Measurements from ENCODE around the gene ERMP1.
"Not testable (repeated sequence)": the region's sequence is repeated elsewhere in the genome, so short reads cannot be mapped to it uniquely, and the experiment has no call there.

The ERMP1 gene

DNA sequence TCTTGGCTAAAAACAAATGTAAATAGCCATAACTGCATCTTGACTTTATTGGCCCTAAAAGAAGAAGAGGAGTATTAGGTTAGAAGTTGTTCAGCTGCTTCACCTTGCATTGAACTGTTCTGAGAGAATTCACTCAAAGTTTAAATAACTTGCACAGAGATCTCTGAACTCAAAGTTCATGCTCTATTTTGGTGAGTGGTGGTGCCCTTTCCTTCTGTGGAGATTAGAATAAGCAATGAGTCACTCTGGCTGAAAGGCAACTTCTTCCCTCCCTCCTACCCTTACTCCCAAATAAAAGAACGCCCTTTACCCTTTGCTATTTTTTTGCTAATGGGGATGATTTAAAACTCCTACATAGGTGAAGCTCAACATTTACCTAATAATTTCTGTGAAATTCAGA lies 48.9 kb downstream of the ERMP1 start:
- DNase-seq (ENCODE audit: low read depth in 2 of 2): no peak

DNA sequence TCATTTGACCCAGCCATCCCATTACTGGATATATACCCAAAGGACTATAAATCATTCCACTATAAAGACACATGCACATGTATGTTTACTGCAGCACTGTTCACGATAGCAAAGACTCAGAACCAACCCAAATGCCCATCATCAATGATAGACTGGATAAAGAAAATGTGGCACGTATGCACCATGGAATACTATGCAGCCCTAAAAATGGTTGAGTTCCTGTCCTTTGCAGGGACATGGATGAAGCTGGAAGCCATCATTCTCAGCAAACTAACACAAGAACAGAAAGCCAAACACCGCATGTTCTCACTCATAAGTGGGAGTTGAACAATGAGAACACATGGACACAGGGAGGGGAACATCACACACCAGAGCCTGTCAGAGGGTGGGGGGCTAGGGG lies 49.5 kb downstream of the ERMP1 start:
- DNase-seq (ENCODE audit: low read depth in 2 of 2): not testable (repeated sequence)

DNA sequence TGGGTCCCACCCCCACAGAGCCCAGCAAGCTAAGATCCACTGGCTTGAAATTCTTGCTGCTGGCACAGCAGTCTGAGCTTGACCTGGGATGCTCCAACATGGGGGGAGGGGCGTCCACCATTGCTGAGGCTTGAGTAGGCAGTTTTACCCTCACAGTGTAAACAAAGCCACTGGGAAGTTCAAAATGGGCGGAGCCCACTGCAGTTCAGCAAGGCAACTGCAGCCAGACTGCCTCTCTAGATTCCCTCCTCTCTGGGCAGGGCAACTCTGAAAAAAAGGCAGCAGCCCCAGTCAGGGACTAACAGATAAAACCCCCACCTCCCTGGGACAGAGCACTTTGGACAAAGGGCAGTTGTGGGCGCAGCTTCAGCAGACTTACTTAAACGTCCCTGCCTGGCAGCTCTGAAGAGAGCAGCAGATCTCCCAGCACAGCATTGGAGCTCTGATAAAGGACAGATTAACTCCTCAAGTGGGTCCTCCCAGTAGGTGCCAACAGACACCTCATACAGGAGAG lies 53.2 kb downstream of the ERMP1 start:
- not testable (repeated sequence) for DNase-seq (ENCODE audit: low read depth in 2 of 2)

DNA sequence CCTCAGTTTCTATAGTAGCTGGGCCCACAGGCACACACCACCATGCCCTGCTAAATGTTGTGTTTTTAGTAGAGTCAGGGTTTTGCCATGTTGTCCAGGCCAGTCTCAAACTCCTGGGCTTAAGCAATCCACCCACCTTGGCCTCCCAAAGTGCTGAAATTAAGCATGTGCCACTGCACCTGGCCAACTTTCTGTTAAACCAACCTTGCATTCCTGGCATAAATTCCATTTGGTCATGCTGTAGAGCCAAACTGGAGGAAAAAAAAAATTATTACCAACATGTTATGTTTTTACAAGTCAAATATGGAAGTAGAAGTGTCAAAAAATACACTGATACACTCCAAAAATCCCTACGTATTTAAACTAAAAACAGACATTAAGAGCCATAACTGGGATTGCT lies 54.1 kb downstream of the ERMP1 start:
- DNase-seq (ENCODE audit: low read depth in 2 of 2): no peak

DNA sequence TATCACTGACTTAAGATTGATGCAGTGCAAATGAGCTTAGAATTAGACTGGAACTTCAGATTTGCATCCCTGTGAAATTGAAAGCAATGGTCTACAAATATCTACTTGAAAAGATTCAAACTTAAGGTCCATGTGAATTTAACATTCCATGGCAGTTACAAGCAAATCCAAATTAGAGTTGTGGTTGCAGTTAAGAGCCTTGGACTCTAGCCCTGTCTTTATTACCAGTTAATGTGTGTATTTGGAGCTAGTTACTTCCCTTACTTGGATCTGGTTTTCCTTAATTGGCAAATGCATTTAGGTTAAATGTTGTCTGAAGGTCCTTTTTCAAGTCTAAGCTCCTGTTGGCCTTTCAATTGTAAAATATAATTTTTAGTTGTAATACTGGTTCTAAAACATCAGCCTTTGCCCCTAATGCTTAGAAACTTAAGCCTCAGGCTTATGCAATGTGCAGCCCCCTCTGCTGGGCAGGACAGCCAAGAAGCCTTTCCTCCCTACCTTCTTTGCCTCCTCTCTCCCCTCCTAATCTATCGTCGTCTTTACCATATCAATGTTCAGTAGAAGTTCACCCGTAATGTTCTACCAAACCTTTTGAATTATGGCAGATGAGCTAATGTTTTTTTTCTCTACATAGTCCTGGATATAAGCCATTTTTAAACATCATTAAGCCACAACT lies 59.5 kb downstream of the ERMP1 start:
- DNase-seq (ENCODE audit: low read depth in 2 of 2): no peak

DNA sequence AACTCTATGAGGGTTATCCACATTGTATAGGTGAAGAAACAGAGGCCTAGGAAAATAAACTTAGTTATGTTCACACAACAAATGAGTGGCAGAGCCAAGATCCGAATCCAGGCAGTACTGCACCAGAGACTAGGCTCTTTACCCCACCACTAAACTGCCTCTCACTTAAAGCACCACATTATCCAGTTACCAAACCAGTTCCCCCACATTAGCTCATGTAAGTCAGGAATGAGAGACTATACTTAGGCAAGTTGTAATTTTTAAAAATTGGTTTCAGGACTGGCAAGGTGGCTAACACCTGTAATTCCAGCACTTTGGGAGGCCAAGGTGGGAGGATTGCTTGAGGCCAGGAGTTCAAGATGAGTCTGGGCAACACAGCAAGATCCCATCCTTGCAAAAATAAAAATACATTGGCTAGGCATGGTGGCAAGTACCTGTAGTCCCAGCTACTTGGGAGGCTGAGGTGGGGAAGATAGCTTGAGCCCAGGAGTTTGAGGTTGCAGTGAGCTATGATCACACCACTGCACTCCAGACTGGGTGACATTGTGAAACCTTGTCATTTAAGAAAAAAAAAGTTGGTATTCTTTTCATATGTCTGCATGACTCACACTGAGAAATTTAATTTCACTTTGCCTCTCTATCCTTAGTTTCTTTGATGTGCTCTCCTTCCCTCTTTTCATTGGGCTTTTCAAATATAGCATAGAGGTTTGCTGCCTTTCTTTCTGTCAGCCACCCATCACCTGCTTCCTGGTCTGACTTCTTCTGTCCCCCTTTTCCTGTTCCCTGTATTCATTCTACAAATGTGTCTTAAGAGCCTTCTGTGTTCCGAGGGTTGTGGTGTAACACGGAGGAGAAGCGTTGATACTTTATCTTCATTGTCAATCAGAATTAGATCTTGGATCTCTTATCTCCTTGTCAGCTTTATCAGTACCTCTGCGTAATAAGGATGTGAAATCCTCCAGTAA lies 64.7 kb downstream of the ERMP1 start:
- DNase-seq (ENCODE audit: low read depth in 2 of 2): peak in 1 of 2 experiments; percentile 6

DNA sequence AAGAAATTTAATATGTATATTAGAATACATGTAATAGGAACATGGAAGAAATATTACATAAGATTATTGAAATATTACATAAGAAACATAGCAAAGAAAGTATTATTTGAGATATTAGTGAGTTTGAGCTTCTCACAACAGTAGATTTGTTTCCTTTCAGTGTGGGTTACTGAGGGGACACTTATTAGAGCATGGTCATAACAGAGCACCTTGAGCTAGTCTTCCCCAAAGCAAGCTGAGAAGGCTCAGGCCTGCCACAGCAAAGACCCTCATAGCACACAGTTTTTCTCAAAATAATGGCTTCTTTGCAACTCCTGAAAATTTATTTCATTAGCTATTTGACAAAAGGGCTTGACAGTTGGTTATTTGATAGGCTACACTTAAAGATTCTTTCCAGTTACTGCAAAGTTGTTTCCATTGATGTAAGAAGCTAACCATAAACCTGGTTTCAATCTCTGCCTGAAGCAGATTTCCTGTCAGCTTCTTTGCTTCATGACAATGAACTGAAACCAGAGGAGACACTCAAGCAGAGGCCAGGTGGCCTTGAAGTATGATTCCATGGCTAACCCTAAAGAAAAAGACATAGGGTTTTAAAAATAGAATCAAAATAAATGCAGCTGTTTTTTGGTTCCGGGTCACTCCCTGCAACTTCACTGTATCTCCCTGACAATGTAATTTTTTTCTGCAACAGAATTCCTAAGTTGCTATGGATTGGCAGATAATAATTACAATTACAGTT lies 68.6 kb downstream of the ERMP1 start:
- DNase-seq (ENCODE audit: low read depth in 2 of 2): no peak

DNA sequence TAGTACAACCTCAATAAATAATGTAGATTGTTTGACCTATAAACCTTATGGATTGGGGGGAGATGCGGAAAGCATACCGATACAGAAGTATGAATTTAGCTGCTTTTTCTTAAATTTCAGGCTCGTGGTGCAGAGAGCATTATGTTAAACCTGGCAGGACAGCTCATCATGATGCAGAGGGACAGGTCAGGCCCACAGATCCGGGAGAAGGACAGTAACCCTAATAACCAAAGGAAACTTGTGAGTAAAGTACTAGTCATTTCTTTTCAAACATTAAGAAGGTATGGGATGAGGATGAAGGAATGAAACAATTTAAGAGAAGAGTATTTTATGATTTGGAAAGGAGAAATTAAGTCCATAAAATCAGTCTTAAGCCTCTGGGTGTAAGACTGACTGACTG lies 70.5 kb downstream of the ERMP1 start:
- DNase-seq (ENCODE audit: low read depth in 2 of 2): no peak

DNA sequence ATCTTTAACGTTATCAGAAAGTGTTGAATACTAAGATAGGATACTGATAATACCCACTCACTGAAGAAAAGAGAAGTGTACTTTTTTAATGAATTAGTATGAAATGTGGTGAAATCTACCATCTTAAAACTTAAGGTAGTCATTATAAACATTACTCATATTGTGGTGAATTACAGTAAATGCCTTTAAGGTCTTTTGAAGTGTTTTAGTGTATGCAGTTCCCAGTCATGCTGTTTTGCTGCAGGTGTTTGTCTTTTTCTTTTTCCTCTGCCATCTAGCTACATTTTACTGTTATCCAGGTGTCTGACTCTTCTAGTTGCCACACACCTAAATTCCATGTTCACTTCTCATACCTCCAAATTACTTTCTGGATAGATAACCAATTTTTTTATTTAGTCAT lies 72.6 kb downstream of the ERMP1 start:
- DNase-seq (ENCODE audit: low read depth in 2 of 2): no peak

DNA sequence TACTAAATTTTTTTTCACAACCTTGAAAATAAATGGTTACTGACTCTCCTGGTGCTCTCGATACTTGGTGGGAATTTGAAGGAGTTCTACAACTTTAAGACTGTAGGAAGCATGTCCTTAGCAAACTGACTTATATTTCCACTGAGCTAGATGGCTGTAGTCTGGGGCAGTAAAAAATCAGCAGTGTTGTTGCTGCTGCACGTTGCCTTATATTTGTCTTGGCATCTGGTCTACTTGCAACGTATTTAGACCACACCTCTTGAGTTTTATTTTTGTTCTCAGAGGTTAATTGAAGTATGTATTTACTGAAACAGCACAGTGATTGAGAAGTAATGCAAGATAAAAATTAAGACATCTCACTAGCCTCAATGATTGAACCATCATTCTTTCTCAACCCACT lies 76.3 kb downstream of the ERMP1 start:
- no peak for DNase-seq (ENCODE audit: low read depth in 2 of 2)

DNA sequence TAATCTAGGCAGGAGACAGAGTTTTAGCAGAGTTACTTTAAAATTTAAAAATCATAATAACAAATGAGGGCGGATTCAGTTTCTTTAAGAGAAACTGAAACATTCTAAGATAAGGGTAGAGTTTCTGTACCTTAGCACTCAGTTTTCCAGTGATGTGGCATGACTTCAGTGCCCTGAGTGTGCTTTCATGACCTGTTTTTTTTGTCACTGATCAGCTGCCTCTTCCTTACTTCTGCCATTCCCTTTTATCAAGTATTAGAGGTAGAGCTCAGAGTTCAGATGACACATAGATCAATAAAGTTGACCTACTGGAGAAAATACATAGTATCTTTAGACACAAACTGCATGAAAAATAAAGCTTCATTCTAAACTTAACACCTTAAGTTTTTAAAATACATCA lies 82.3 kb downstream of the ERMP1 start:
- DNase-seq (ENCODE audit: low read depth in 2 of 2): no peak

DNA sequence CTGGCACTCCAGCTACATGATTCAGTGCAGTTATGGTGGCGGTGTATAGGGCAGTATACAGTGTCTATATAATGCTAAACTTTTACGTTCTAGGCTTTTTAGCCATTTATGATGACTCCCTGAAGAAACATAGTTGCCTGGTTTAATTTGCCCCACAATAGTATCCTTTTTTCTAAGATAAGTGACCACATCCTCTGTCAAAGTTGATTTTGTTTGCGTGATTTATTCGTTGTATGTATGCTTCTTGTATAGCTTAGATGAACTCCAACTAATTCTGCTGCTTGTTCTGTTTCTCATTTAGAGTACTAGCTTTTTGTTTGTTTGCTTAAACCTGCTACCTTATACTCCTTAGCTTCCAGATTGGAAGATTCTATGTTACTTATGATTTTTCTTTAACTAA lies 83.6 kb downstream of the ERMP1 start:
- DNase-seq (ENCODE audit: low read depth in 2 of 2): no peak

DNA sequence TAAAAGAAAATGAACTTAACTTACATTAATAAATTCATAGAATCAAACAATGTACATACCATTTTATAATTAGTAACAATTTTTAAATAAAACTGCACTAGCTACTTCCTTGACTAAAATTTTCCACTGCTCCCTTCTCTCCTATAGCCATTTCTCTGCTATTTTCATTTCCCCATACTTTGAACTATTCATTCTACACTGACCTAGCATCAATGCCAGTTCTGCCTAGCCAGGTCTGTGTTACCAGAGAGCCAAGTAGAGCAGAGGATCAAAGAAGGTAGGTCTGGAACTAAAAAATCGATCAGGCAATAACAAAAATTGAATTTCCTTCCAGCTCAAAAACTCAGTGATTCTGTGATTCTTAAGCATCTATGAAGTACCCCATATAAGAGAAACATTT lies 84.5 kb downstream of the ERMP1 start:
- DNase-seq (ENCODE audit: low read depth in 2 of 2): no peak

DNA sequence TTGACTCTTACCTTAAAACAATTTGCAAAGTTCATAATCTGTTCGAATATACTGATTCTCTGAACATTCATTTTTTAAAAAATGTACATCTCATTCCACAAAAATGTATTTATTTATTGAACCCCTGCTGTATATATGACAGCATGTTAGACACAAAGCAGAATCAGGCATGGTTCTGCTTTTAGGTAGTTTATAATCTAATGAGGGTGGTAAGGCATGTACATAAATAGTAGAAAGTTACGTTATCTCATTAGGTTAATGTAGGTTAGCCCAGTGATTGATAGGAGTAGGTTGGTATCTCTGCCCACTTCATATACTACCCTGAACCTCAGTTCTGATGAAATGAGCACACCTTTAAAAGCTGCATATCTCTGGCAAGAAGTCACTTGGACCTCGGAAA lies 89.8 kb downstream of the ERMP1 start:
- no peak for DNase-seq (ENCODE audit: low read depth in 2 of 2)

DNA sequence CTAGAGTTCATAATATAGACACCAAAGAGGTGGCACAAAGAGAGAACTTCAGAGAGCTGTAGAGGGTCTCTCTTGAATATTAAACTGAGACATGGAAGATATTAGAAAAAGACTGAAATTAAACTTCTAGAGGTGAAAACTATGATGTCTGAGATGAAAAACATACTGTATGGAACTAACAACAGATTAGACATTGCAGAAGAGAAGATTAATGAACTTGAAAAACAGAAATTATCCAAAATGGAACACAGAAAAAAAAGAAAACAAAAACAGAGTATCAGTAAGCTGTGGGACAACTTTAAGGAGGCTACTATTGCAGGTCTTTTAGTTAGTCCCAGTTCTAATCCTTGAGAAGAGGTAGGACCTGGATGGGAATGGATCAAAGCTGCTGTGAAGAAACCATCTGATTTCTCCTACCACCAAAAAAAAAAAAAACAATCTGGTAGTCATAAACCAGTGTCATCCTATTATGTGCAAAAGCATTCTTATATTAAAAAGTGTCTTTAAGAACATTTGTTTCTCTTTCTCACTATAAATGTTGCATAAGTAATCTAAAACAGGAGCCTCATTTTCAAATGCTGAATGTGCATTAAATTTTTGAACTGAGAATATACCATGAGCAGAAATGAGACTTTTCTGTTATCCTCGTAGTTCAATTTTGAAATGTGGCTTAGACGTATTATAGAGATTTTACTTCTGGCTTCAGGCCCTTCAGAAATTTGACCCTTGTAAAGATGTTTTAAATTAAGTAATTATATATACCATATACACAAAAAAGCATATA lies 96.2 kb downstream of the ERMP1 start:
- DNase-seq (ENCODE audit: low read depth in 2 of 2): no peak

DNA sequence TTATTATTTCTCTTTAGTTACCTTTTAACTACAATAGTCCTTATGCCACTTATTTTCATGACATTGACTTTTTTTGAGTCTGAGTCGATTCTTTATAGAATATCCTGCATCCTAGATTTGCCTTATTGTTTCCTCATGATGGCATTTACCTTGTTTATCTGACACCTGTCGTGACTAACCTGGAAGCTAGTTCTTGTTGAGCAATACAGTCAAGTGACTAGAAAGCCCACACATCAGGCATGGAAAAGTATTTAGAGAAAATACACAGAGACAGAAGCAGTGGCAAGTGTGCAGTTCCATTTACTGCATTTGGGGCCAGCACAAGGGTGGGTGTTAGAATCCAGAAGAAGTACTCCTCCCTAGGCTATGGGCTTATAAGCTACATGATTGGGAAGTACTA lies 97.8 kb downstream of the ERMP1 start:
- no peak for DNase-seq (ENCODE audit: low read depth in 2 of 2)
